Neuronal stem cell (in vitro differentiated cells): ENCODE data around the gene FAM20B. TPM values are rescaled to one million over a fixed set of nuclear protein-coding genes. Genes with fewer than 3 reads are reported as not detected.
"Not testable (repeated sequence)": the region's sequence is repeated elsewhere in the genome, so short reads cannot be mapped to it uniquely, and the experiment has no call there.

Source experiments
- DNase-seq: peaks from one replicate; pipeline ENCODE4 v3.0.0-alpha.2; 2013; ENCODE audit warnings: low spot score
- H2AFZ ChIP-seq: one replicate; pipeline ENCODE4 v1.6.1; 2013; ENCODE audit warnings: mild to moderate bottlenecking, low read length, inconsistent platforms
- H2AK5ac ChIP-seq: 2 replicates; pipeline ENCODE4 v1.6.1; 2013; ENCODE audit warnings: low read depth, mild to moderate bottlenecking, inconsistent platforms, low read length, moderate library complexity, mixed read lengths
- H2BK120ac ChIP-seq: 2 replicates; pipeline ENCODE4 v1.6.1; 2013; ENCODE audit warnings: low read depth, mild to moderate bottlenecking, inconsistent platforms, low read length, moderate library complexity, mixed read lengths
- H2BK12ac ChIP-seq: one replicate; pipeline ENCODE4 v1.6.1; 2013; ENCODE audit warnings: low read length, inconsistent platforms
- H2BK15ac ChIP-seq: 2 replicates; pipeline ENCODE4 v1.6.1; 2013; ENCODE audit warnings: mild to moderate bottlenecking, low read length, inconsistent platforms, mixed read lengths
- H2BK5ac ChIP-seq: one replicate; pipeline ENCODE4 v1.6.1; 2013; ENCODE audit warnings: inconsistent platforms, mild to moderate bottlenecking, low read length, moderate library complexity
- H3K14ac ChIP-seq: one replicate; pipeline ENCODE4 v1.6.1; 2013; ENCODE audit warnings: low read length, inconsistent platforms
- H3K18ac ChIP-seq: 2 replicates; pipeline ENCODE4 v1.6.1; 2013; ENCODE audit warnings: low read length, inconsistent platforms
- H3K23ac ChIP-seq: 2 replicates; pipeline ENCODE4 v1.6.1; 2013; ENCODE audit warnings: low read depth, mild to moderate bottlenecking, mixed read lengths, low read length, inconsistent platforms; ENCODE audit not compliant: poor library complexity
- H3K27ac ChIP-seq: replicated peaks from 3 replicates; pipeline ENCODE4 v1.5.1; 2013; ENCODE audit warnings: low read length, inconsistent platforms
- H3K27me3 ChIP-seq, 3 experiments: 2 replicates each; pipeline ENCODE4 v1.6.1; 2013; ENCODE audit warnings: low read length in 3 of 3, mild to moderate bottlenecking in 2 of 3, inconsistent platforms in 1 of 3, low read depth in 1 of 3, mixed read lengths in 1 of 3, moderate library complexity in 1 of 3; ENCODE audit not compliant: control insufficient read depth in 3 of 3, insufficient read depth in 3 of 3
- H3K36me3 ChIP-seq, 2 donors: replicated peaks in 1 of 2; 2 replicates each; pipeline ENCODE4 v1.6.1; 2013; ENCODE audit warnings: low read length in 2 of 2; ENCODE audit not compliant: control insufficient read depth in 2 of 2, insufficient read depth in 2 of 2
- H3K4ac ChIP-seq: 2 replicates; pipeline ENCODE4 v1.6.1; 2013; ENCODE audit warnings: inconsistent platforms, mild to moderate bottlenecking, low read length, moderate library complexity
- H3K4me1 ChIP-seq, 2 donors: 1 replicate in 1 of 2; 2 replicates in 1 of 2; pipeline ENCODE4 v1.6.1; 2013; ENCODE audit warnings: low read length in 2 of 2, low read depth in 1 of 2; ENCODE audit not compliant: control insufficient read depth in 2 of 2, insufficient read depth in 1 of 2
- H3K4me2 ChIP-seq: one replicate; pipeline ENCODE4 v1.6.1; 2013; ENCODE audit warnings: mild to moderate bottlenecking, low read length, inconsistent platforms; ENCODE audit not compliant: insufficient read depth, poor library complexity, severe bottlenecking
- H3K4me3 ChIP-seq, 2 donors: 2 replicates each; pipeline ENCODE4 v1.5.1; 2013; ENCODE audit warnings: low read length in 2 of 2, mild to moderate bottlenecking in 2 of 2, inconsistent platforms in 1 of 2, moderate library complexity in 1 of 2
- H3K79me1 ChIP-seq: one replicate; pipeline ENCODE4 v1.6.1; 2013; ENCODE audit warnings: low read depth, mild to moderate bottlenecking, inconsistent platforms, low read length, moderate library complexity
- H3K9ac ChIP-seq: one replicate; pipeline ENCODE4 v1.6.1; 2013; ENCODE audit warnings: mild to moderate bottlenecking, low read depth, low read length, inconsistent platforms; ENCODE audit not compliant: poor library complexity
- H3K9me3 ChIP-seq, 2 donors: replicated peaks in 1 of 2; 2 replicates each; pipeline versions ENCODE3 to v1.6.1; 2013; ENCODE audit warnings: low read length in 2 of 2, mild to moderate bottlenecking in 2 of 2, inconsistent platforms in 1 of 2, low read depth in 1 of 2, mixed read lengths in 1 of 2, moderate library complexity in 1 of 2; ENCODE audit not compliant: control insufficient read depth in 2 of 2, insufficient read depth in 1 of 2
- H4K8ac ChIP-seq: one replicate; pipeline ENCODE4 v1.6.1; 2013; ENCODE audit warnings: low read depth, mild to moderate bottlenecking, inconsistent platforms, low read length, moderate library complexity
- H4K91ac ChIP-seq: one replicate; pipeline ENCODE4 v1.6.1; 2013; ENCODE audit warnings: low read length, low read depth, mild to moderate bottlenecking, inconsistent platforms; ENCODE audit not compliant: poor library complexity
- WGBS, 2 donors: extraction: QIAGEN DNeasy Blood & Tissue Kit; methylation state at CpG; one replicate each; pipeline ENCODE4 v1.1.7; 2013; ENCODE audit warnings: missing lambda C conversion rate in 2 of 2, mixed read lengths in 1 of 2; ENCODE audit not compliant: insufficient read length in 2 of 2, insufficient replicate concordance in 1 of 2; ENCODE audit errors: extremely low coverage in 2 of 2; 5-methylcytosine and 5-hydroxymethylcytosine counted together
- polyA plus RNA-seq, 2 experiments: library from polyadenylated mRNA; stranded (reverse); fragments of 200-250 nt; gene quantifications; one replicate each; pipeline ENCODE4 v1.2.3, GENCODE V29; 2013

Gene FAM20B
- polyA plus RNA-seq (2013, experiment 1 of 2): 19.0 TPM
- polyA plus RNA-seq (2013, experiment 2 of 2): 19.5 TPM

GRCh38 chr1:179025125-179025974, at the start of gene FAM20B:
Gene FAM20B (plus strand): TSS chr1:179025894. CDS start chr1:179043848, 17,954 bp downstream.
- Histone ChIP-seq H3K4me1 (peaks cover 4 to 14% of the 10 kb centered on the region in 2 donors), H2BK15ac (no peak within 1 kb of the TSS), H4K8ac (no peak within 1 kb of the TSS), H3K4me3 (peak within 1 kb of the TSS; percentile 64 to 89), H3K18ac (peak within 1 kb of the TSS; percentile 95), H2AK5ac (no peak within 1 kb of the TSS), H3K14ac (no peak within 1 kb of the TSS), H3K27me3 (peaks cover 0 to 7% (median 0%) of the 10 kb centered on the region in 3 experiments), H3K9me3 (no peaks in the 10 kb centered on the region), H4K91ac (no peak within 1 kb of the TSS), H2BK5ac (peak within 1 kb of the TSS; percentile 16), H3K36me3 (no peaks in the 10 kb centered on the region), H2BK120ac (no peak within 1 kb of the TSS), H3K23ac (peak within 1 kb of the TSS; percentile 50), H2BK12ac (peak within 1 kb of the TSS; percentile 65), H3K4me2 (peak within 1 kb of the TSS; percentile 87), H3K9ac (peak within 1 kb of the TSS; percentile 90), H3K79me1 (peaks cover 2% of the 10 kb centered on the region), H3K4ac (no peak within 1 kb of the TSS), H3K27ac (peak within 1 kb of the TSS; percentile 77), H2AFZ (peak within 1 kb of the TSS; percentile 96)
- no CpG with 5 or more reads among the region's 58 CpGs for WGBS, 2 donors
- DNase-seq: peak; percentile 89

- DNase-seq: no peak
- H2AFZ ChIP-seq: no peak overlapping the region
- no peaks in the 10 kb centered on the region for H3K27me3 ChIP-seq
- no peak overlapping the region for H2BK12ac ChIP-seq
- H2BK15ac ChIP-seq: no peak overlapping the region
- H3K4me1 ChIP-seq: peaks cover 8 to 9% of the 10 kb centered on the region in 2 donors
- H3K14ac ChIP-seq: no peak overlapping the region
- no peak overlapping the region for H4K8ac ChIP-seq
- H2BK120ac ChIP-seq: no peak overlapping the region
- H3K27ac ChIP-seq: no peak overlapping the region
- H2BK5ac ChIP-seq: no peak overlapping the region
- H3K4ac ChIP-seq: no peak overlapping the region
- no CpG with 5 or more reads among the region's 2 CpGs for WGBS, 2 donors
- no peaks in the 10 kb centered on the region for H3K79me1 ChIP-seq
- no peak overlapping the region for H4K91ac ChIP-seq
- H3K36me3 ChIP-seq: no peaks in the 10 kb centered on the region
- H3K4me2 ChIP-seq: no peak overlapping the region
- no peak overlapping the region for H3K18ac ChIP-seq
- H3K23ac ChIP-seq: no peak overlapping the region
- H3K9me3 ChIP-seq: peaks cover 5 to 7% of the 10 kb centered on the region in 2 donors
- no peak overlapping the region for H3K4me3 ChIP-seq
- H3K9ac ChIP-seq: no peak overlapping the region
- no peak overlapping the region for H2AK5ac ChIP-seq
Observed at GRCh38 chr1:178976541-178976940, 49.2 kb upstream of the FAM20B start.

- Histone ChIP-seq H3K23ac (no peak overlapping the region), H2BK120ac (no peak overlapping the region), H3K4me3 (no peak overlapping the region), H2AK5ac (no peak overlapping the region), H2AFZ (no peak overlapping the region), H4K91ac (no peak overlapping the region), H3K9me3 (no peaks in the 10 kb centered on the region), H3K14ac (no peak overlapping the region), H3K27ac (no peak overlapping the region), H3K4ac (no peak overlapping the region), H2BK12ac (no peak overlapping the region), H2BK15ac (no peak overlapping the region), H3K36me3 (no peaks in the 10 kb centered on the region), H4K8ac (no peak overlapping the region), H3K4me2 (no peak overlapping the region), H3K79me1 (no peaks in the 10 kb centered on the region), H3K9ac (no peak overlapping the region), H3K18ac (no peak overlapping the region), H2BK5ac (no peak overlapping the region), H3K27me3 (no peaks in the 10 kb centered on the region), H3K4me1 (no peaks in the 10 kb centered on the region)
- no peak for DNase-seq
- no CpG with 5 or more reads among the region's 3 CpGs for WGBS, 2 donors
Observed at GRCh38 chr1:178986204-178986603, 39.5 kb upstream of the FAM20B start.

- H2AFZ ChIP-seq, H4K8ac ChIP-seq, H3K4me3 ChIP-seq, H3K27me3 ChIP-seq, H3K4me2 ChIP-seq, H3K23ac ChIP-seq, H3K27ac ChIP-seq, H2AK5ac ChIP-seq, H3K18ac ChIP-seq, DNase-seq, H2BK12ac ChIP-seq, H2BK15ac ChIP-seq, H3K4ac ChIP-seq, H3K4me1 ChIP-seq, H3K9me3 ChIP-seq, H2BK120ac ChIP-seq, H3K14ac ChIP-seq, H4K91ac ChIP-seq, H3K36me3 ChIP-seq, H3K9ac ChIP-seq, H2BK5ac ChIP-seq, H3K79me1 ChIP-seq: not testable (repeated sequence)
- WGBS, 2 donors: no CpG with 5 or more reads among the region's 2 CpGs
Observed at GRCh38 chr1:178988198-178988597, 37.5 kb upstream of the FAM20B start.
